Measurements from ENCODE around the gene KRT15. TPM values are rescaled to one million over a fixed set of nuclear protein-coding genes. Genes with fewer than 3 reads are reported as not detected.

The KRT15 gene
- total and polyA plus RNA-seq, 2 of the 8 experiments (the other 6 are each of a cell fraction or from before 2014, with no cell fraction given) = 0.11 to 0.13 TPM

- Histone ChIP-seq H2BK12ac (ENCODE audit: low read depth, low read length) (no peak overlapping the region), H3K27ac (ENCODE audit: low read depth, low read length) (no peak overlapping the region), H2BK120ac (replicated peaks; ENCODE audit: low read depth, low read length) (no peak overlapping the region), H3K18ac (ENCODE audit: extremely low read depth, low read length) (no peak overlapping the region), H3K4me3 (ENCODE audit: extremely low read depth in 1 of 4, insufficient read depth in 2 of 4, low read depth in 3 of 4, low read length in 4 of 4) (no peak overlapping the region), H4K8ac (ENCODE audit: extremely low read depth, insufficient read depth, low read length) (no peak overlapping the region), H3K23ac (ENCODE audit: insufficient read length) (no peak overlapping the region), H2BK5ac (ENCODE audit: low read depth, low read length) (no peak overlapping the region), H3K27me3 (replicated peaks in 1 of 4; ENCODE audit: control insufficient read depth in 3 of 4, extremely low read depth in 1 of 4, insufficient read depth in 3 of 4, low read length in 3 of 4) (no peaks in the 10 kb centered on the region), H3K79me1 (ENCODE audit: low read depth, low read length) (peaks cover 5% of the 10 kb centered on the region; the same call in 1 of the 2 replicates), H3K9me3 (ENCODE audit: insufficient read depth in 2 of 2, low read depth in 1 of 2, low read length in 1 of 2) (no peaks in the 10 kb centered on the region), H3K23me2 (ENCODE audit: low read depth, low read length) (peaks cover 6% of the 10 kb centered on the region; the same call in 1 of the 2 replicates), H2AFZ (ENCODE audit: low read length) (no peak overlapping the region), H2AK5ac (ENCODE audit: low read depth, low read length) (no peak overlapping the region), H3K79me2 (ENCODE audit: control insufficient read depth in 1 of 2, insufficient read depth in 2 of 2, low read length in 2 of 2) (peaks cover 0 to 13% of the 10 kb centered on the region in 2 experiments; a peak in 3 of 4 replicates), H2BK15ac (ENCODE audit: low read length) (no peak overlapping the region), H4K91ac (replicated peaks; ENCODE audit: insufficient read length, low read length) (no peak overlapping the region), H3K56ac (replicated peaks; ENCODE audit: insufficient read length, low read depth, low read length) (no peak overlapping the region), H3K14ac (ENCODE audit: insufficient read length) (no peak overlapping the region), H3K36me3 (ENCODE audit: control insufficient read depth in 2 of 4, insufficient read depth in 4 of 4, low read length in 3 of 4) (peaks cover 12 to 38% (median 19%) of the 10 kb centered on the region in 4 experiments), H4K20me1 (replicated peaks in 1 of 2; ENCODE audit: control insufficient read depth in 1 of 2, insufficient read depth in 2 of 2, low read length in 2 of 2) (peaks cover 4 to 12% of the 10 kb centered on the region in 2 experiments), H3K4me2 (ENCODE audit: insufficient read depth in 1 of 2, low read depth in 2 of 2, low read length in 2 of 2) (no peak overlapping the region), H3K4me1 (replicated peaks in 1 of 4; ENCODE audit: control insufficient read depth in 3 of 4, insufficient read depth in 4 of 4, low read length in 3 of 4) (peaks cover 2 to 22% (median 13%) of the 10 kb centered on the region in 4 experiments), H2BK20ac (ENCODE audit: low read length) (no peak overlapping the region), H3K4ac (replicated peaks; ENCODE audit: insufficient read length, low read depth, low read length) (no peak overlapping the region), H4K5ac (ENCODE audit: insufficient read length, low read depth, low read length) (no peak overlapping the region), H3K9ac (replicated peaks in 1 of 4; ENCODE audit: extremely low read depth in 1 of 4, low read depth in 3 of 4, low read length in 3 of 4) (no peak overlapping the region)
- FAIRE-seq (no peak), DNase-seq (ENCODE audit: low read depth in 1 of 2, low spot score in 2 of 2) (no peak)
- 92% methylated on average over 16 of the region's 19 CpGs; no CpG with 5 or more reads in 1 of the 2 experiments for WGBS, 2 experiments (ENCODE audit: extremely low coverage in 1 of 2, insufficient coverage in 1 of 2, insufficient read length in 1 of 2, insufficient replicate concordance in 2 of 2, low coverage in 1 of 2, low lambda C conversion rate in 2 of 2, missing lambda C conversion rate in 1 of 2)
- ChIA-PET POLR2A (ENCODE audit: partially characterized antibody) (interaction anchor here (0.6 to 11.0 kb wide), 3 partner anchors 9 to 501 kb away, joined by 3 to 293 read pairs (median 4); no protein-coding TSS in a partner anchor), CTCF (ENCODE audit: partially characterized antibody) (interaction anchor here (0.9 to 4.6 kb wide), 3 partner anchors 25 to 141 kb away, joined by 3 to 34 read pairs (median 3); no protein-coding TSS in a partner anchor)
- TF ChIP-seq CHD2 (IDR thresholded peaks at IDR 0.05; ENCODE audit: low read length) = no peak
- TF ChIP-seq CBX8 (IDR thresholded peaks at IDR 0.05; ENCODE audit: borderline replicate concordance, low read depth, low read length) = no peak
- TF ChIP-seq RNF2 (IDR thresholded peaks at IDR 0.05; ENCODE audit: borderline replicate concordance, low read depth, low read length, missing control alignments, poor library complexity, severe bottlenecking) = no peak
- TF ChIP-seq GABPA (IDR thresholded peaks at IDR 0.05; ENCODE audit: borderline replicate concordance, insufficient read depth, low read length) = no peak
- no peak for TF ChIP-seq E2F6 (IDR thresholded peaks at IDR 0.05)
- no peak for TF ChIP-seq GTF2F1 (IDR thresholded peaks at IDR 0.05; ENCODE audit: borderline replicate concordance, low read depth, low read length)
- TF ChIP-seq TEAD4 (IDR thresholded peaks at IDR 0.05; ENCODE audit: low read depth, low read length) = no peak
- no peak for TF ChIP-seq EZH2 (IDR thresholded peaks at IDR 0.05; ENCODE audit: low read depth, low read length, severe bottlenecking)
- no peak for TF ChIP-seq POU5F1 (IDR thresholded peaks at IDR 0.05; ENCODE audit: low read depth, low read length)
- no peak for TF ChIP-seq MAX (IDR thresholded peaks at IDR 0.05)
Observed at GRCh38 chr17:41523787-41524186, 5.1 kb upstream of the KRT15 start.
